K562 (cell line): ENCODE measurements around the gene FAM219A. TPM values are rescaled to one million over a fixed set of nuclear protein-coding genes. Genes with fewer than 3 reads are reported as not detected.

Experiments
- ATAC-seq: fragments of 200-7000 bp; cut with Tn5 transposase; 3 replicates; pipeline ENCODE4 v1.9.1; 2020; ENCODE audit warnings: moderate library complexity
- BruUV-seq: library from RNA; stranded (reverse); fragments of 400-500 nt; replicated peaks from 2 replicates; lab custom pipeline; 2021; lab: Mats Ljungman, UMichigan
- CTCF ChIA-PET: fragments of 300-600 bp; formaldehyde crosslinking; extraction: SDS; loops from one replicate; lab custom pipeline; 2021; ENCODE audit warnings: low intra/inter-chr PET ratio; lab: Yijun Ruan, JAX
- POLR2A ChIA-PET: fragments of 300-600, 350-650 bp; sonication (Branson Sonifier 250); formaldehyde crosslinking; extraction: SDS; loops from one replicate; lab custom pipeline; 2021; ENCODE audit warnings: antibody characterized with exemption, inconsistent platforms; lab: Yijun Ruan, JAX
- DNase-seq, 4 experiments: peaks; one replicate each; pipeline versions ENCODE4 v3.0.0 to v3.0.0-alpha.2; 2011 to 2018; ENCODE audit warnings: low spot score in 3 of 4, mixed read lengths in 3 of 4; ENCODE audit errors: extremely low read depth in 1 of 4
- FAIRE-seq: peaks from 2 replicates; lab custom pipeline; 2011; peaks lifted over from hg19 to GRCh38; lab: Jason Lieb, UNC
- H2AFZ ChIP-seq: 2 replicates; pipeline ENCODE4 v1.6.0; 2011; ENCODE audit warnings: low read depth, low read length, control low read depth, inconsistent platforms
- H3K27ac ChIP-seq: fragments of 200-600 bp; 3 replicates; pipeline ENCODE4 v1.8.0; 2011; ENCODE audit warnings: low read depth, mild to moderate bottlenecking, control low read depth, inconsistent platforms, low read length, moderate library complexity, mixed read lengths; ENCODE audit errors: extremely low read depth
- H3K27me3 ChIP-seq, 2 experiments: fragments of 300-600 bp in 1 of 2; 2 replicates in 1 of 2; 3 replicates in 1 of 2; pipeline versions ENCODE4 v1.6.0 to v1.8.0; 2011; ENCODE audit warnings: inconsistent platforms in 2 of 2, low read length in 2 of 2, mild to moderate bottlenecking in 1 of 2, mixed read lengths in 1 of 2, moderate library complexity in 1 of 2; ENCODE audit not compliant: control insufficient read depth in 2 of 2, insufficient read depth in 2 of 2
- H3K36me3 ChIP-seq: fragments of 300-600 bp; 3 replicates; pipeline ENCODE4 v1.8.0; 2011; ENCODE audit warnings: mild to moderate bottlenecking, low read length, inconsistent platforms; ENCODE audit not compliant: control insufficient read depth, insufficient read depth
- H3K4me1 ChIP-seq, 2 experiments: fragments of 200-600 bp in 1 of 2; replicated peaks in 1 of 2; 2 replicates in 1 of 2; 3 replicates in 1 of 2; pipeline versions ENCODE4 v1.5.1 to v1.8.0; 2011; ENCODE audit warnings: inconsistent platforms in 2 of 2, low read length in 2 of 2, mild to moderate bottlenecking in 1 of 2, mixed read lengths in 1 of 2, moderate library complexity in 1 of 2; ENCODE audit not compliant: control insufficient read depth in 2 of 2, insufficient read depth in 2 of 2
- H3K4me2 ChIP-seq: 2 replicates; pipeline ENCODE4 v1.6.1; 2011; ENCODE audit warnings: low read length, control low read depth, inconsistent platforms, mixed read lengths; ENCODE audit not compliant: insufficient read depth
- H3K4me3 ChIP-seq: fragments of 200-600 bp; sonication (generic), shearing (Covaris generic); 2 replicates; pipeline ENCODE4 v1.5.1; 2016; ENCODE audit warnings: control low read depth, inconsistent platforms
- H3K79me2 ChIP-seq: fragments of 200-600 bp; 3 replicates; pipeline ENCODE4 v1.8.0; 2011; ENCODE audit warnings: low read length, inconsistent platforms; ENCODE audit not compliant: control insufficient read depth, insufficient read depth
- H3K9ac ChIP-seq, 2 experiments: 2 replicates each; pipeline versions ENCODE4 v1.6.0 to v1.6.1; 2011; ENCODE audit warnings: low read depth in 2 of 2, low read length in 2 of 2, control low read depth in 1 of 2, inconsistent platforms in 1 of 2, mild to moderate bottlenecking in 1 of 2, mixed read lengths in 1 of 2; ENCODE audit not compliant: insufficient read depth in 1 of 2
- H3K9me1 ChIP-seq: one replicate; pipeline ENCODE4 v1.6.0; 2011; ENCODE audit warnings: inconsistent platforms, mild to moderate bottlenecking, low read length, moderate library complexity; ENCODE audit not compliant: control insufficient read depth, insufficient read depth
- H3K9me3 ChIP-seq: replicated peaks from 2 replicates; pipeline ENCODE4 v1.5.1; 2011; ENCODE audit warnings: low read depth, low read length, inconsistent platforms; ENCODE audit not compliant: control insufficient read depth, insufficient read depth
- H4K20me1 ChIP-seq: replicated peaks from 2 replicates; pipeline ENCODE4 v1.6.1; 2011; ENCODE audit warnings: low read length, inconsistent platforms, mixed read lengths; ENCODE audit not compliant: control insufficient read depth, insufficient read depth
- ASH1L ChIP-seq: fragments of 450-650 bp; IDR thresholded peaks from 2 replicates; pipeline ENCODE4 v1.6.1; 2018; ENCODE audit warnings: borderline replicate concordance, mild to moderate bottlenecking, low read depth; ENCODE audit not compliant: partially characterized antibody
- DEAF1 ChIP-seq: fragments of 450-650 bp; formaldehyde crosslinking; IDR thresholded peaks from 2 replicates; pipeline ENCODE4 v1.4.0; 2020; ENCODE audit warnings: mild to moderate bottlenecking, moderate library complexity
- EHMT2 ChIP-seq: fragments of 450-650 bp; IDR thresholded peaks from 2 replicates; pipeline ENCODE4 v1.6.1; 2018; ENCODE audit warnings: antibody characterized with exemption
- MGA ChIP-seq: fragments of 450-650 bp; IDR thresholded peaks from 2 replicates; pipeline ENCODE4 v1.6.1; 2016; ENCODE audit warnings: mild to moderate bottlenecking, moderate library complexity
- RAD21 ChIP-seq, 2 experiments: fragments of 250-450 bp in 1 of 2; fragments of 450-650 bp in 1 of 2; sonication (Bioruptor Pico) in 1 of 2; formaldehyde crosslinking in 1 of 2; IDR thresholded peaks in 1 of 2; conservative IDR thresholded peaks in 1 of 2; 2 replicates each; pipeline versions ENCODE4 v1.4.0 to v1.8.0; 2020 to 2022; ENCODE audit warnings: mild to moderate bottlenecking in 2 of 2, moderate library complexity in 1 of 2
- TCF7L2 ChIP-seq: fragments of 150-350 bp; IDR thresholded peaks from 2 replicates; pipeline ENCODE4 v1.6.1; 2016; ENCODE audit warnings: low read depth, mild to moderate bottlenecking, low read length, moderate library complexity
- WGBS: fragments of 100-300 bp; shearing (Covaris generic); methylation state at CpG from one replicate; pipeline ENCODE4 v1.1.6; 2016; ENCODE audit warnings: low coverage, mixed read lengths; ENCODE audit not compliant: insufficient coverage; ENCODE audit errors: missing lambda C conversion rate; 5-methylcytosine and 5-hydroxymethylcytosine counted together
- in situ Hi-C: fragments of 300-500 bp; cut with MboI; formaldehyde crosslinking; loops from 4 replicates; pipeline ENCODE4 v1.15.0; 2018; ENCODE audit warnings: inconsistent platforms, mixed read lengths
- intact Hi-C: fragments of 100-400 bp; cut with micrococcal nuclease; formaldehyde crosslinking; loops from 2 replicates; pipeline ENCODE4 v1.14.2; 2022
- polyA plus RNA-seq, 8 experiments: library from polyadenylated mRNA; depleted of rRNA in 4 of 8; stranded (reverse) in 5 of 8; unstranded in 3 of 8; fragments of >200 nt; fragmentation: Nextera tagmentation in 2 of 8; fragmentation: Illumina TruSeq in 1 of 8; extraction: Ambion mirVana in 2 of 8; extraction: Trizol in 1 of 8; gene quantifications; 2 replicates each; pipeline versions ENCODE4 v1.2.1 to v1.2.3, GENCODE V29; 2011 to 2014; ENCODE audit warnings: inconsistent platforms in 1 of 8, missing spikeins in 1 of 8
- total RNA-seq, 7 experiments: library from RNA; depleted of rRNA in 6 of 7; stranded (reverse); fragments of >200 nt in 6 of 7; fragmentation: Illumina TruSeq in 2 of 7; extraction: Trizol in 2 of 7; gene quantifications; 2 replicates each; pipeline versions ENCODE4 v1.2.1 to v1.2.3, GENCODE V29; 2011 to 2021; ENCODE audit warnings: low replicate concordance in 1 of 7

The FAM219A gene
- total and polyA plus RNA-seq, 9 of the 15 experiments (the other 6 are each of a cell fraction or from before 2014, with no cell fraction given): 0.63 to 8.6 (median 2.9) TPM

- ChIA-PET POLR2A (interaction anchor here (0.6 to 0.8 kb wide), 5 partner anchors 11 to 181 kb away, joined by 3 to 4 read pairs (median 4); partner anchors contain the start of gene RPP25L), CTCF (no interaction called here)
- no peak overlapping the region for H3K4me2 ChIP-seq
- ATAC-seq (peak; percentile 60; the same call in 1 of the 3 replicates), DNase-seq (peak; percentile 29 to 44 (median 32)), FAIRE-seq (no peak)
- no TSS peak for BruUV-seq
- H3K27ac ChIP-seq: no peak overlapping the region
- intact Hi-C loops: no loop called here
- H3K36me3 ChIP-seq: no peaks in the 10 kb centered on the region
- no peak overlapping the region for H3K4me3 ChIP-seq
- no peaks in the 10 kb centered on the region for H3K79me2 ChIP-seq
- H3K4me1 ChIP-seq: peaks cover 0 to 2% of the 10 kb centered on the region in 2 experiments; a peak in 3 of 5 replicates
- H4K20me1 ChIP-seq: no peaks in the 10 kb centered on the region; the same call in 1 of the 2 replicates
- in situ Hi-C loops: no loop called here
- no peaks in the 10 kb centered on the region for H3K27me3 ChIP-seq
- WGBS: 7% methylated on average over 2 of the region's 4 CpGs
- H3K9ac ChIP-seq: no peak overlapping the region
- H3K9me3 ChIP-seq: no peaks in the 10 kb centered on the region
- H2AFZ ChIP-seq: no peak overlapping the region
- no peaks in the 10 kb centered on the region for H3K9me1 ChIP-seq
- no peak for TF ChIP-seq TCF7L2
- TF ChIP-seq EHMT2: peak; percentile 89; the same call in 1 of the 2 replicates
- TF ChIP-seq RAD21 (CRISPR knock-in tag; conservative IDR thresholded peaks at IDR 0.05 in 1 of 2, IDR thresholded peaks at IDR 0.05 in 1 of 2): no peak
- no peak for TF ChIP-seq ASH1L
- no peak for TF ChIP-seq MGA
- TF ChIP-seq DEAF1 (CRISPR knock-in tag): no peak
Measured at GRCh38 chr9:34430843-34431437, 27.4 kb downstream of the FAM219A start.
